HG02973 (cell line): ENCODE measurements around the gene TSPAN16.
"Not testable (repeated sequence)": the region's sequence is repeated elsewhere in the genome, so short reads cannot be mapped to it uniquely, and the experiment has no call there.

Source experiments
- ATAC-seq: cut with Tn5 transposase; IDR thresholded peaks from one replicate; pipeline ENCODE4 v1.9.1; 2021; ENCODE audit warnings: moderate library complexity; ENCODE audit not compliant: unreplicated experiment

TSPAN16 gene

GRCh38 chr19:11300811-11301120 lies 4.8 kb downstream of the TSPAN16 start:
- no peak for ATAC-seq

- no peak for ATAC-seq
Measured at GRCh38 chr19:11304936-11305335, 9.0 kb downstream of the TSPAN16 start.

- ATAC-seq, result no peak
Measured at GRCh38 chr19:11306337-11306736, 10.4 kb downstream of the TSPAN16 start.

- not testable (repeated sequence) for ATAC-seq
Measured at GRCh38 chr19:11320278-11320995, 24.5 kb downstream of the TSPAN16 start.

- no peak for ATAC-seq
Measured at GRCh38 chr19:11321191-11322126, 25.5 kb downstream of the TSPAN16 start.

- ATAC-seq, result no peak
Measured at GRCh38 chr19:11322269-11323024, 26.5 kb downstream of the TSPAN16 start.

- no peak for ATAC-seq
Measured at GRCh38 chr19:11323601-11324078, 27.7 kb downstream of the TSPAN16 start.

- no peak for ATAC-seq
Measured at GRCh38 chr19:11324079-11324661, 28.2 kb downstream of the TSPAN16 start.

GRCh38 chr19:11324748-11325389 lies 28.9 kb downstream of the TSPAN16 start:
- no peak for ATAC-seq

GRCh38 chr19:11325544-11325943 lies 29.6 kb downstream of the TSPAN16 start:
- no peak for ATAC-seq

GRCh38 chr19:11330127-11330526 lies 34.2 kb downstream of the TSPAN16 start:
- ATAC-seq, result no peak

GRCh38 chr19:11331502-11331901 lies 35.5 kb downstream of the TSPAN16 start:
- no peak for ATAC-seq

GRCh38 chr19:11332822-11333221 lies 36.9 kb downstream of the TSPAN16 start:
- no peak for ATAC-seq

- ATAC-seq, result not testable (repeated sequence)
Measured at GRCh38 chr19:11333838-11334237, 37.9 kb downstream of the TSPAN16 start.

GRCh38 chr19:11335449-11336146 lies 39.6 kb downstream of the TSPAN16 start:
- no peak for ATAC-seq

GRCh38 chr19:11337080-11337479 lies 41.1 kb downstream of the TSPAN16 start:
- ATAC-seq, result no peak

GRCh38 chr19:11338121-11338520 lies 42.2 kb downstream of the TSPAN16 start:
- ATAC-seq, result no peak

- ATAC-seq, result no peak
Measured at GRCh38 chr19:11338569-11339253, 42.8 kb downstream of the TSPAN16 start.
